H9 (cell line): ENCODE results near the gene ATOX1. TPM values are rescaled to one million over a fixed set of nuclear protein-coding genes. Genes with fewer than 3 reads are reported as not detected.

Source experiments
- DNase-seq: peaks from one replicate; pipeline ENCODE4 v3.0.0-alpha.2; 2017
- H2AFZ ChIP-seq: one replicate; pipeline ENCODE4 v1.6.1; 2013; ENCODE audit warnings: mild to moderate bottlenecking, low read length, control low read depth, moderate library complexity
- H2AK5ac ChIP-seq: 2 replicates; pipeline ENCODE4 v1.6.1; 2013; ENCODE audit warnings: low read length, control low read depth, mixed read lengths; ENCODE audit not compliant: insufficient read length
- H2BK120ac ChIP-seq: one replicate; pipeline ENCODE4 v1.6.1; 2013; ENCODE audit warnings: low read depth, mild to moderate bottlenecking, low read length, control low read depth, inconsistent platforms; ENCODE audit not compliant: poor library complexity, severe bottlenecking
- H2BK12ac ChIP-seq: 2 replicates; pipeline ENCODE4 v1.6.1; 2013; ENCODE audit warnings: low read length, control low read depth, mixed read lengths, low read depth; ENCODE audit not compliant: insufficient read length
- H2BK15ac ChIP-seq: 2 replicates; pipeline ENCODE4 v1.6.1; 2013; ENCODE audit warnings: low read depth, low read length, control low read depth
- H2BK20ac ChIP-seq: one replicate; pipeline ENCODE4 v1.6.1; 2013; ENCODE audit warnings: low read depth, mild to moderate bottlenecking, low read length, control low read depth, inconsistent platforms; ENCODE audit not compliant: poor library complexity, severe bottlenecking
- H2BK5ac ChIP-seq: 2 replicates; pipeline ENCODE4 v1.6.1; 2013; ENCODE audit warnings: low read length, control low read depth, mixed read lengths; ENCODE audit not compliant: insufficient read length
- H3K14ac ChIP-seq: 2 replicates; pipeline ENCODE4 v1.6.1; 2013; ENCODE audit warnings: low read length, control low read depth; ENCODE audit not compliant: insufficient read depth
- H3K18ac ChIP-seq: 2 replicates; pipeline ENCODE4 v1.6.1; 2013; ENCODE audit warnings: low read depth, mild to moderate bottlenecking, mixed read lengths, low read length, control low read depth; ENCODE audit not compliant: insufficient read length
- H3K23ac ChIP-seq: 2 replicates; pipeline ENCODE4 v1.6.1; 2013; ENCODE audit warnings: low read length, control low read depth, mixed read lengths, low read depth; ENCODE audit not compliant: insufficient read length
- H3K23me2 ChIP-seq: 2 replicates; pipeline ENCODE4 v1.6.1; 2013; ENCODE audit warnings: low read depth, mild to moderate bottlenecking, mixed read lengths, low read length, control low read depth; ENCODE audit not compliant: insufficient read length, poor library complexity, severe bottlenecking
- H3K27ac ChIP-seq: 2 replicates; pipeline ENCODE4 v1.5.1; 2013; ENCODE audit warnings: low read length, control low read depth, mixed read lengths, low read depth; ENCODE audit not compliant: insufficient read length
- H3K27me3 ChIP-seq: 2 replicates; pipeline ENCODE4 v1.6.1; 2013; ENCODE audit warnings: low read length, control low read depth, inconsistent platforms; ENCODE audit not compliant: insufficient read depth
- H3K4ac ChIP-seq: 2 replicates; pipeline ENCODE4 v1.6.1; 2013; ENCODE audit warnings: low read depth, mild to moderate bottlenecking, control low read depth, inconsistent platforms, low read length, moderate library complexity
- H3K4me1 ChIP-seq: 2 replicates; pipeline ENCODE4 v1.6.1; 2013; ENCODE audit warnings: low read length, control low read depth, inconsistent platforms; ENCODE audit not compliant: insufficient read depth
- H3K4me2 ChIP-seq: 2 replicates; pipeline ENCODE4 v1.6.1; 2013; ENCODE audit warnings: low read length, control low read depth, mixed read lengths; ENCODE audit not compliant: insufficient read length, insufficient read depth
- H3K56ac ChIP-seq: 2 replicates; pipeline ENCODE4 v1.6.1; 2013; ENCODE audit warnings: low read depth, mild to moderate bottlenecking, mixed read lengths, low read length, control low read depth; ENCODE audit not compliant: insufficient read length
- H3K79me1 ChIP-seq: 2 replicates; pipeline ENCODE4 v1.6.1; 2013; ENCODE audit warnings: low read depth, mild to moderate bottlenecking, moderate library complexity, low read length, control low read depth, inconsistent platforms; ENCODE audit not compliant: insufficient read depth, poor library complexity, severe bottlenecking
- H3K79me2 ChIP-seq: 2 replicates; pipeline ENCODE4 v1.6.1; 2013; ENCODE audit warnings: low read length, control low read depth, inconsistent platforms; ENCODE audit not compliant: insufficient read depth
- H3K9ac ChIP-seq: 2 replicates; pipeline ENCODE4 v1.6.1; 2013; ENCODE audit warnings: low read length, control low read depth, mixed read lengths; ENCODE audit not compliant: insufficient read length; ENCODE audit errors: extremely low read depth
- H3K9me3 ChIP-seq: one replicate; pipeline ENCODE4 v1.6.1; 2013; ENCODE audit warnings: low read depth, low read length, inconsistent platforms; ENCODE audit not compliant: control insufficient read depth
- H3T11ph ChIP-seq: one replicate; pipeline ENCODE4 v1.6.1; 2013; ENCODE audit warnings: mild to moderate bottlenecking, low read length, control low read depth, inconsistent platforms
- H4K20me1 ChIP-seq: one replicate; pipeline ENCODE4 v1.6.1; 2013; ENCODE audit not compliant: control insufficient read depth, insufficient read length, insufficient read depth
- H4K5ac ChIP-seq: 2 replicates; pipeline ENCODE4 v1.6.1; 2013; ENCODE audit warnings: low read depth, mild to moderate bottlenecking, mixed read lengths, low read length, control low read depth; ENCODE audit not compliant: insufficient read length
- H4K8ac ChIP-seq: replicated peaks from 2 replicates; pipeline ENCODE4 v1.6.1; 2013; ENCODE audit warnings: low read length, control low read depth, mixed read lengths, low read depth; ENCODE audit not compliant: insufficient read length
- H4K91ac ChIP-seq: 2 replicates; pipeline ENCODE4 v1.6.1; 2013; ENCODE audit warnings: low read depth, mild to moderate bottlenecking, moderate library complexity, mixed read lengths, low read length, control low read depth; ENCODE audit not compliant: insufficient read length
- H3K27ac Mint-ChIP-seq, 3 experiments: 2 replicates in 2 of 3; 3 replicates in 1 of 3; pipeline ENCODE4 v1.8.0; 2020 to 2021; ENCODE audit warnings: mixed read lengths in 3 of 3, mild to moderate bottlenecking in 1 of 3, moderate library complexity in 1 of 3
- H3K27me3 Mint-ChIP-seq: 2 replicates; pipeline ENCODE4 v1.8.0; 2021; ENCODE audit warnings: low read depth, mild to moderate bottlenecking, moderate library complexity, mixed read lengths
- H3K36me3 Mint-ChIP-seq, 3 experiments: 2 replicates in 2 of 3; 3 replicates in 1 of 3; pipeline ENCODE4 v1.8.0; 2020 to 2021; ENCODE audit warnings: low read depth in 3 of 3, mixed read lengths in 3 of 3; ENCODE audit not compliant: insufficient read depth in 1 of 3
- H3K4me1 Mint-ChIP-seq, 2 experiments: 2 replicates each; pipeline ENCODE4 v1.8.0; 2020; ENCODE audit warnings: mixed read lengths in 2 of 2
- H3K4me3 Mint-ChIP-seq, 2 experiments: 2 replicates in 1 of 2; 3 replicates in 1 of 2; pipeline ENCODE4 v1.8.0; 2020 to 2021; ENCODE audit warnings: mild to moderate bottlenecking in 2 of 2, mixed read lengths in 2 of 2, moderate library complexity in 1 of 2
- H3K9me3 Mint-ChIP-seq, 2 experiments: 2 replicates in 1 of 2; 3 replicates in 1 of 2; pipeline ENCODE4 v1.8.0; 2020; ENCODE audit warnings: mild to moderate bottlenecking in 2 of 2, mixed read lengths in 2 of 2, moderate library complexity in 1 of 2
- CTCF ChIP-seq: fragments of 200-600 bp; sonication (generic); conservative IDR thresholded peaks from 3 replicates; pipeline ENCODE4 v1.8.0; 2021; ENCODE audit warnings: antibody characterized with exemption, mild to moderate bottlenecking
- WGBS: extraction: QIAGEN DNeasy Blood & Tissue Kit; methylation state at CpG from one replicate; pipeline ENCODE4 v1.1.7; 2013; ENCODE audit warnings: missing lambda C conversion rate, low lambda C conversion rate, mixed read lengths; ENCODE audit not compliant: insufficient read length; ENCODE audit errors: extremely low coverage; 5-methylcytosine and 5-hydroxymethylcytosine counted together
- total RNA-seq: library from RNA; stranded (reverse); gene quantifications from 2 replicates; pipeline ENCODE4 v1.2.1, GENCODE V29; 2021

ATOX1 gene
- total RNA-seq, 1 experiment from 2014 or later = 75.0 TPM

GRCh38 chr5:151745071-151745705 is 13.2 kb downstream of the ATOX1 start:
- Histone ChIP-seq H3K27me3 (no peaks in the 10 kb centered on the region), H3K4ac (no peak overlapping the region), H3K9me3 (no peaks in the 10 kb centered on the region), H3K4me1 (no peaks in the 10 kb centered on the region), H3T11ph (no peak overlapping the region), H4K20me1 (no peaks in the 10 kb centered on the region), H4K5ac (no peak overlapping the region), H3K4me2 (no peak overlapping the region), H2BK20ac (no peak overlapping the region), H4K91ac (no peak overlapping the region), H2BK12ac (no peak overlapping the region), H3K56ac (no peak overlapping the region), H3K18ac (no peak overlapping the region), H2AFZ (no peak overlapping the region), H3K79me2 (no peaks in the 10 kb centered on the region), H4K8ac (no peak overlapping the region), H3K23ac (no peak overlapping the region), H2BK120ac (no peak overlapping the region), H2BK5ac (no peak overlapping the region), H3K14ac (no peak overlapping the region), H3K79me1 (peaks cover 2% of the 10 kb centered on the region), H2BK15ac (no peak overlapping the region), H3K9ac (no peak overlapping the region), H2AK5ac (no peak overlapping the region), H3K23me2 (no peaks in the 10 kb centered on the region), H3K27ac (no peak overlapping the region)
- H3K4me3 Mint-ChIP-seq = no peak overlapping the region
- H3K4me1 Mint-ChIP-seq = peaks cover 7 to 8% of the 10 kb centered on the region in 2 experiments
- H3K9me3 Mint-ChIP-seq = no peaks in the 10 kb centered on the region
- no CpG with 5 or more reads among the region's 7 CpGs for WGBS
- DNase-seq = no peak
- peaks cover 2 to 14% (median 8%) of the 10 kb centered on the region in 3 experiments; a peak in 4 of 7 replicates for H3K36me3 Mint-ChIP-seq
- H3K27ac Mint-ChIP-seq = no peak overlapping the region
- TF ChIP-seq CTCF = no peak
- no peaks in the 10 kb centered on the region for H3K27me3 Mint-ChIP-seq
